H1 (cell line): Measurements from ENCODE around the gene TCFL5. TPM values are rescaled to one million over a fixed set of nuclear protein-coding genes. Genes with fewer than 3 reads are reported as not detected.

Source experiments
- CTCF ChIA-PET: fragments of 300-600 bp; sonication (Branson Sonifier 250); formaldehyde crosslinking; loops from one replicate; lab custom pipeline; 2021; ENCODE audit not compliant: partially characterized antibody; lab: Charles Lee
- POLR2A ChIA-PET: fragments of 300-600 bp; sonication (Branson Sonifier 250); formaldehyde crosslinking; loops from one replicate; lab custom pipeline; 2021; ENCODE audit warnings: inconsistent platforms; ENCODE audit not compliant: partially characterized antibody; lab: Charles Lee
- DNase-seq, 2 experiments: peaks; one replicate each; pipeline versions ENCODE4 v3.0.0 to v3.0.0-alpha.2; 2010 to 2022; ENCODE audit warnings: low spot score in 2 of 2, low read depth in 1 of 2, mixed read lengths in 1 of 2
- FAIRE-seq: peaks from 2 replicates; lab custom pipeline; 2011; peaks lifted over from hg19 to GRCh38; lab: Jason Lieb, UNC
- H2AFZ ChIP-seq: 2 replicates; pipeline ENCODE4 v1.8.1; 2012; ENCODE audit warnings: low read length, inconsistent platforms
- H2AK5ac ChIP-seq: 2 replicates; pipeline ENCODE4 v1.6.1; 2013; ENCODE audit warnings: low read depth, low read length
- H2BK120ac ChIP-seq: replicated peaks from 2 replicates; pipeline ENCODE3; 2013; ENCODE audit warnings: low read depth, low read length, inconsistent platforms
- H2BK12ac ChIP-seq: 2 replicates; pipeline ENCODE4 v1.6.1; 2013; ENCODE audit warnings: low read depth, low read length
- H2BK15ac ChIP-seq: 2 replicates; pipeline ENCODE4 v1.6.1; 2013; ENCODE audit warnings: low read length
- H2BK20ac ChIP-seq: 2 replicates; pipeline ENCODE4 v1.6.1; 2013; ENCODE audit warnings: low read length
- H2BK5ac ChIP-seq: 2 replicates; pipeline ENCODE4 v1.6.1; 2013; ENCODE audit warnings: low read depth, low read length
- H3K14ac ChIP-seq: 2 replicates; pipeline ENCODE4 v1.6.1; 2013; ENCODE audit warnings: inconsistent platforms; ENCODE audit not compliant: insufficient read length
- H3K18ac ChIP-seq: 2 replicates; pipeline ENCODE4 v1.6.1; 2013; ENCODE audit warnings: low read length; ENCODE audit errors: extremely low read depth
- H3K23ac ChIP-seq: 2 replicates; pipeline ENCODE4 v1.6.1; 2013; ENCODE audit warnings: inconsistent platforms; ENCODE audit not compliant: insufficient read length
- H3K23me2 ChIP-seq: 2 replicates; pipeline ENCODE4 v1.6.1; 2013; ENCODE audit warnings: low read depth, low read length
- H3K27ac ChIP-seq: 2 replicates; pipeline ENCODE4 v1.6.1; 2011; ENCODE audit warnings: low read depth, low read length, inconsistent platforms
- H3K27me3 ChIP-seq, 4 experiments: replicated peaks in 1 of 4; 1 replicate in 1 of 4; 2 replicates in 3 of 4; pipeline versions ENCODE4 v1.6.1 to v1.8.1; 2011 to 2013; ENCODE audit warnings: low read length in 3 of 4, mild to moderate bottlenecking in 3 of 4, inconsistent platforms in 2 of 4, mixed read lengths in 2 of 4, moderate library complexity in 1 of 4; ENCODE audit not compliant: control insufficient read depth in 3 of 4, insufficient read depth in 3 of 4; ENCODE audit errors: extremely low read depth in 1 of 4
- H3K36me3 ChIP-seq, 4 experiments: 2 replicates each; pipeline versions ENCODE4 v1.6.1 to v1.8.1; 2011 to 2013; ENCODE audit warnings: mild to moderate bottlenecking in 4 of 4, low read length in 3 of 4, moderate library complexity in 2 of 4, control low read depth in 1 of 4, inconsistent platforms in 1 of 4; ENCODE audit not compliant: insufficient read depth in 4 of 4, control insufficient read depth in 2 of 4
- H3K4ac ChIP-seq: replicated peaks from 2 replicates; pipeline ENCODE3; 2013; ENCODE audit warnings: low read length, low read depth, mixed read lengths, inconsistent platforms; ENCODE audit not compliant: insufficient read length
- H3K4me1 ChIP-seq, 4 experiments: replicated peaks in 1 of 4; 1 replicate in 1 of 4; 2 replicates in 3 of 4; pipeline versions ENCODE4 v1.6.1 to v1.8.1; 2011 to 2013; ENCODE audit warnings: low read length in 3 of 4, inconsistent platforms in 2 of 4, mixed read lengths in 1 of 4; ENCODE audit not compliant: insufficient read depth in 4 of 4, control insufficient read depth in 3 of 4
- H3K4me2 ChIP-seq, 2 experiments: 2 replicates each; pipeline versions ENCODE4 v1.6.1 to v1.8.1; 2011 to 2013; ENCODE audit warnings: low read depth in 2 of 2, low read length in 2 of 2, control low read depth in 1 of 2, inconsistent platforms in 1 of 2, mild to moderate bottlenecking in 1 of 2; ENCODE audit not compliant: insufficient read depth in 1 of 2
- H3K4me3 ChIP-seq, 4 experiments: fragments of 200-600, 300-600 bp in 1 of 4; sonication (generic), shearing (Covaris generic), sonication (Bioruptor Twin) in 1 of 4; 2 replicates each; pipeline versions ENCODE4 v1.5.1 to v1.8.1; 2011 to 2016; ENCODE audit warnings: low read length in 4 of 4, low read depth in 3 of 4, control low read depth in 2 of 4, inconsistent platforms in 2 of 4, mild to moderate bottlenecking in 2 of 4, mixed read lengths in 1 of 4, moderate library complexity in 1 of 4; ENCODE audit not compliant: insufficient read depth in 2 of 4; ENCODE audit errors: extremely low read depth in 1 of 4
- H3K56ac ChIP-seq: replicated peaks from 2 replicates; pipeline ENCODE3; 2013; ENCODE audit warnings: low read depth, mild to moderate bottlenecking, mixed read lengths, low read length, inconsistent platforms; ENCODE audit not compliant: insufficient read length
- H3K79me1 ChIP-seq: 2 replicates; pipeline ENCODE4 v1.6.1; 2013; ENCODE audit warnings: low read depth, low read length, control low read depth
- H3K79me2 ChIP-seq, 2 experiments: 2 replicates each; pipeline versions ENCODE4 v1.6.1 to v1.8.1; 2012 to 2013; ENCODE audit warnings: low read length in 2 of 2, mild to moderate bottlenecking in 2 of 2, inconsistent platforms in 1 of 2; ENCODE audit not compliant: insufficient read depth in 2 of 2, control insufficient read depth in 1 of 2
- H3K9ac ChIP-seq, 4 experiments: replicated peaks in 1 of 4; 1 replicate in 1 of 4; 2 replicates in 3 of 4; pipeline versions ENCODE4 v1.6.1 to v1.8.1; 2011 to 2013; ENCODE audit warnings: low read depth in 3 of 4, low read length in 3 of 4, control low read depth in 2 of 4, mild to moderate bottlenecking in 2 of 4, moderate library complexity in 2 of 4, inconsistent platforms in 1 of 4; ENCODE audit errors: extremely low read depth in 1 of 4
- H3K9me3 ChIP-seq, 2 experiments: 2 replicates each; pipeline versions ENCODE4 v1.6.1 to v1.8.1; 2012 to 2013; ENCODE audit warnings: mild to moderate bottlenecking in 2 of 2, moderate library complexity in 2 of 2, control low read depth in 1 of 2, inconsistent platforms in 1 of 2, low read depth in 1 of 2, low read length in 1 of 2, mixed read lengths in 1 of 2; ENCODE audit not compliant: insufficient read depth in 2 of 2
- H4K20me1 ChIP-seq, 2 experiments: replicated peaks in 1 of 2; 2 replicates each; pipeline versions ENCODE3 to v1.8.1; 2011 to 2013; ENCODE audit warnings: inconsistent platforms in 2 of 2, low read length in 2 of 2, mild to moderate bottlenecking in 1 of 2; ENCODE audit not compliant: insufficient read depth in 2 of 2, control insufficient read depth in 1 of 2
- H4K5ac ChIP-seq: 2 replicates; pipeline ENCODE4 v1.6.1; 2013; ENCODE audit warnings: low read length, low read depth, mixed read lengths, inconsistent platforms; ENCODE audit not compliant: insufficient read length
- H4K8ac ChIP-seq: 2 replicates; pipeline ENCODE4 v1.8.0; 2013; ENCODE audit warnings: mild to moderate bottlenecking, moderate library complexity, low read length, inconsistent platforms; ENCODE audit not compliant: insufficient read depth; ENCODE audit errors: extremely low read depth
- H4K91ac ChIP-seq: replicated peaks from 2 replicates; pipeline ENCODE3; 2013; ENCODE audit warnings: low read length, mixed read lengths, inconsistent platforms; ENCODE audit not compliant: insufficient read length
- BRCA1 ChIP-seq: IDR thresholded peaks from 2 replicates; pipeline ENCODE4 v1.6.1; 2012; ENCODE audit warnings: low read depth, low read length, improper control_type of control experiment
- GABPA ChIP-seq: IDR thresholded peaks from 2 replicates; pipeline ENCODE4 v1.6.1; 2011; ENCODE audit warnings: mild to moderate bottlenecking, low read length, moderate library complexity, borderline replicate concordance; ENCODE audit not compliant: insufficient read depth
- KDM5A ChIP-seq: fragments of 200-600 bp; IDR thresholded peaks from 2 replicates; pipeline ENCODE4 v1.7.1; 2012; ENCODE audit warnings: mild to moderate bottlenecking, low read length, inconsistent platforms, mixed read lengths
- NANOG ChIP-seq: IDR thresholded peaks from 2 replicates; pipeline ENCODE4 v1.6.1; 2011; ENCODE audit warnings: low read length, low read depth, mild to moderate bottlenecking, inconsistent platforms; ENCODE audit not compliant: insufficient read depth, poor library complexity, severe bottlenecking
- SIX5 ChIP-seq: IDR thresholded peaks from 2 replicates; pipeline ENCODE4 v1.6.1; 2011; ENCODE audit warnings: mild to moderate bottlenecking, low read depth, low read length
- WGBS, 2 experiments: shearing (Covaris generic) in 1 of 2; methylation state at CpG; one replicate each; pipeline versions ENCODE4 v1.1.6 to v1.1.7; 2013 to 2015; ENCODE audit warnings: low lambda C conversion rate in 2 of 2, mixed read lengths in 2 of 2, inconsistent platforms in 1 of 2, low coverage in 1 of 2, missing lambda C conversion rate in 1 of 2; ENCODE audit not compliant: insufficient replicate concordance in 2 of 2, insufficient coverage in 1 of 2, insufficient read length in 1 of 2; ENCODE audit errors: extremely low coverage in 1 of 2, missing lambda C conversion rate in 1 of 2; 5-methylcytosine and 5-hydroxymethylcytosine counted together
- polyA plus RNA-seq, 7 experiments: library from polyadenylated mRNA; depleted of rRNA in 3 of 7; stranded (reverse) in 5 of 7; unstranded in 2 of 7; fragments of >200 nt in 5 of 7; fragments of 200-250 nt in 2 of 7; gene quantifications; 1 replicate in 5 of 7; 2 replicates in 1 of 7; 4 replicates in 1 of 7; pipeline versions ENCODE4 v1.2.1 to v1.2.3, GENCODE V29; 2011 to 2013; ENCODE audit warnings: missing spikeins in 2 of 7, mixed read lengths in 2 of 7
- total RNA-seq: library from RNA; stranded (reverse); fragmentation: NEBNext Ultra II Directional; extraction: Animal tissue kit (Norgen Biotek cat#: 25700); gene quantifications from 2 replicates; pipeline ENCODE4 v1.2.1, GENCODE V29; 2021

TCFL5 gene
- total and polyA plus RNA-seq, 2 of the 8 experiments (the other 6 are each of a cell fraction or from before 2014, with no cell fraction given), result 6.2 to 15.0 TPM

DNA sequence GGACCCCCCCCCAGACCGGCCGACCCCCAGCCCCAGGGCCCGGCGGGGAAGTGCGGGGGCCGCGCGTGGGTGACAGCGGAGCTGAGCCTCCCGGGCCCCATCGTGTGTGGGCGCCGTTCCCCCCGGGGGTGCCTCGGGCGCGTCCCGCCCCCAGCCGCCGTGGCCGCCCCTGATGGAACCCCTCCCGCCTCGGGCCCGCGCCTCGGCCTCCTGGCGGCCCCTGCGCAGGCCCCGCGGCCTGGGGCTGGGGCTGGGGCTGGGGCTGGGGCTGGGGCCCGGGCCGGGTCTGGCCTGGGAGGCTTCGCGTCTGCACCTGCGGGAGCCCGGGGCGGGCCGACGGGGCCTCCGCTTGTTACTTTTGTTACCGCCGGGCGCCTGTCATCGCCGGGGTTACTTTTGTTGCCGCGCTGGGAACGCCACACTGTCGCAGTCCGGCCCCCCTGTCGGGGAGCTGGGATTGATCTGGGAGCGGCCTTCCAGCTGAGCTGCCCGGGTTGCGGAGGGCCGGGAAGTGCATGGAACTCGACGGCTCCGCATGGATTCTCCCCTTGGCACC, 56.4 kb downstream of the TCFL5 start:
- Histone ChIP-seq H3K18ac (no peak overlapping the region), H2AK5ac (no peak overlapping the region), H2BK120ac (no peak overlapping the region), H4K91ac (no peak overlapping the region), H3K79me1 (peaks cover 6% of the 10 kb centered on the region; the same call in 1 of the 2 replicates), H3K4ac (no peak overlapping the region), H4K20me1 (peaks cover 6 to 26% of the 10 kb centered on the region in 2 experiments), H2AFZ (no peak overlapping the region), H2BK15ac (no peak overlapping the region), H3K23me2 (peaks cover 8% of the 10 kb centered on the region; the same call in 1 of the 2 replicates), H2BK12ac (no peak overlapping the region), H2BK20ac (no peak overlapping the region), H3K79me2 (no peaks in the 10 kb centered on the region), H3K56ac (no peak overlapping the region), H4K5ac (no peak overlapping the region), H3K4me1 (peaks cover 0 to 12% (median 8%) of the 10 kb centered on the region in 4 experiments; a peak in 6 of 7 replicates), H3K36me3 (peaks cover 0 to 19% (median 0%) of the 10 kb centered on the region in 4 experiments; a peak in 3 of 8 replicates), H3K27me3 (peaks cover 0 to 8% (median 4%) of the 10 kb centered on the region in 4 experiments; a peak in 4 of 7 replicates), H3K4me3 (peak overlapping the region; percentile 63 to 93 (median 76)), H3K9me3 (no peaks in the 10 kb centered on the region), H3K14ac (no peak overlapping the region), H3K27ac (no peak overlapping the region), H3K9ac (no peak overlapping the region), H4K8ac (peak overlapping the region; percentile 35; the same call in 1 of the 2 replicates), H3K4me2 (peak overlapping the region; percentile 78 to 84), H2BK5ac (no peak overlapping the region), H3K23ac (no peak overlapping the region)
- POLR2A ChIA-PET, result interaction anchor here (2.0 kb wide), 1 partner anchor 10 kb away, joined by 14 read pairs; no protein-coding TSS in a partner anchor
- FAIRE-seq, result no peak
- peak in 1 of 2 experiments; percentile 53 for DNase-seq
- CTCF ChIA-PET, result interaction anchor here (1.0 to 4.0 kb wide), 6 partner anchors 8 to 400 kb away, joined by 3 to 37 read pairs (median 4); partner anchors contain the start of gene MRGBP
- WGBS, 2 experiments, result 3% methylated on average over 14 of the region's 58 CpGs; no CpG with 5 or more reads in 1 of the 2 experiments
- no peak; the same call in 1 of the 2 replicates for TF ChIP-seq GABPA
- no peak for TF ChIP-seq NANOG
- no peak for TF ChIP-seq KDM5A
- TF ChIP-seq SIX5, result no peak
- no peak for TF ChIP-seq BRCA1
